Measurements from ENCODE around the gene KIF3A.

DNA sequence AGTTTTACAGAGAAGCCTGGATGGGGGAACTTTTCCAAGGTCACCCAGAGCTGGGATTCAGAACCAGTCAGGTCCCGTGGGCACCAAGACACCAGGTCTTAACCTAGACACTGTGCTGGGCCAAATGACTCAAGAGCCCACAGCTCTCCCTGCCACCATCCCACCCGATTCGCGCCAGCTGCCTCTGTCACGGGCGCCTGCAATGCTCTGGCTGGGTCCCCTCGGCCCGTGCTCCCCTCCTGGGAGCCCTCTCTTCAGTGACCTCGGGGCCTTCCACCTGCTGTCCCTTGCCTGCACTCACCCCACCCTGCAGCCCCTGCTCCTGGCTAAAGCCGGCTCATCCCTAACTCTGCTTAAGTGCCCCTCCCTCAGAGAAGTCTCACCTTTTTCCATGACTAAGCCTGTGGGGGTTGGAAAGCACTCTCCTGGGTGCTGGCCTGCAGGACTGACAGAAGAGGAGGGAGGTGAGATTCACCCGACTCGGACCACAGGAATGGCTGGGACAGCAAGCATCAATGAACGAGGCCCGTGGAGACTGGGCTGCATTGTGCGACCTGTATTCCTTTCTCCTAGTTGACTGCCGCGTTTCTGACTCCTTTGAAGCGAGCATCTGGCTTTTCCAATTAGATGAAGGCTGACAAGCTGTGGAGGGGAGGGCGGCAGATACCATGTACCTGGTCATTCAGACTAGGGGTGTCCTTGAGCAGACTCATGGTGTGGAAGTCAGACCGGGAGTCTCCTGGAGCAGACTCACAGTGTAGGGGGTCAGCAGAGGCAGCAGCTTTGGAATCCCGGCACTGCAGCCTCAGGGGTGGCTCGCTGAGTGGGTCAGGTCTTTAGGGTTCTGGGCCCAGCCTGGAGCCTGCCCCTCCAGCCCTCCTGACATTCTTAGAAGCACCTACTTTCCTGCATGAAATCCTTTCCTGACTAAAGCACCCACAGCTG is 69.3 kb downstream of the KIF3A start:
- TF ChIP-seq, protein P1, sequence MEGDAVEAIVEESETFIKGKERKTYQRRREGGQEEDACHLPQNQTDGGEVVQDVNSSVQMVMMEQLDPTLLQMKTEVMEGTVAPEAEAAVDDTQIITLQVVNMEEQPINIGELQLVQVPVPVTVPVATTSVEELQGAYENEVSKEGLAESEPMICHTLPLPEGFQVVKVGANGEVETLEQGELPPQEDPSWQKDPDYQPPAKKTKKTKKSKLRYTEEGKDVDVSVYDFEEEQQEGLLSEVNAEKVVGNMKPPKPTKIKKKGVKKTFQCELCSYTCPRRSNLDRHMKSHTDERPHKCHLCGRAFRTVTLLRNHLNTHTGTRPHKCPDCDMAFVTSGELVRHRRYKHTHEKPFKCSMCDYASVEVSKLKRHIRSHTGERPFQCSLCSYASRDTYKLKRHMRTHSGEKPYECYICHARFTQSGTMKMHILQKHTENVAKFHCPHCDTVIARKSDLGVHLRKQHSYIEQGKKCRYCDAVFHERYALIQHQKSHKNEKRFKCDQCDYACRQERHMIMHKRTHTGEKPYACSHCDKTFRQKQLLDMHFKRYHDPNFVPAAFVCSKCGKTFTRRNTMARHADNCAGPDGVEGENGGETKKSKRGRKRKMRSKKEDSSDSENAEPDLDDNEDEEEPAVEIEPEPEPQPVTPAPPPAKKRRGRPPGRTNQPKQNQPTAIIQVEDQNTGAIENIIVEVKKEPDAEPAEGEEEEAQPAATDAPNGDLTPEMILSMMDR (IDR thresholded peaks at IDR 0.05; ENCODE audit: insufficient read depth, low read depth, low read length) = no peak
- TF ChIP-seq EZH2 (IDR thresholded peaks at IDR 0.05; ENCODE audit: insufficient read depth, low read length) = no peak

All from astrocyte (in vitro differentiated cells and primary cell).